ENCODE data around the gene EIF2S2. TPM values are rescaled to one million over a fixed set of nuclear protein-coding genes. Genes with fewer than 3 reads are reported as not detected.

EIF2S2 gene
- total RNA-seq, 1 experiment from 2014 or later = 124 TPM

- TF ChIP-seq HMGXB4 (CRISPR knock-in tag; IDR thresholded peaks at IDR 0.05) = no peak
- TF ChIP-seq ZNF671 (CRISPR knock-in tag; IDR thresholded peaks at IDR 0.05) = no peak
- TF ChIP-seq ZNF416 (CRISPR knock-in tag; IDR thresholded peaks at IDR 0.05) = no peak
- no peak for TF ChIP-seq USF2 (CRISPR knock-in tag; IDR thresholded peaks at IDR 0.05)
- no peak for TF ChIP-seq ATF6 (CRISPR knock-in tag; IDR thresholded peaks at IDR 0.05)
- TF ChIP-seq EMX1 (CRISPR knock-in tag; IDR thresholded peaks at IDR 0.05) = no peak
- TF ChIP-seq FOXK1 (CRISPR knock-in tag; IDR thresholded peaks at IDR 0.05) = no peak
These were observed 41.2 kb downstream of the EIF2S2 start (continued) for GRCh38 chr20:34070859-34071258.

- peaks cover 46% of the 10 kb centered on the region for H3K4me1 Mint-ChIP-seq
- no peak for DNase-seq (ENCODE audit: low spot score)
- no peak overlapping the region for H3K27ac Mint-ChIP-seq
- H3K4me3 Mint-ChIP-seq = no peak overlapping the region
- ChIA-PET POLR2A (no interaction called here), CTCF (interaction anchor here (0.5 to 4.6 kb wide), 24 partner anchors 12 to 626 kb away, joined by 3 to 70 read pairs (median 6); no protein-coding TSS in a partner anchor)
- 0 out of 2 replicates have a peak, but pooled peaks cover 7% of the 10 kb centered on the region for H3K36me3 Mint-ChIP-seq
- H3K9me3 Mint-ChIP-seq = no peaks in the 10 kb centered on the region
- H3K27me3 Mint-ChIP-seq (ENCODE audit: low read depth) = no peaks in the 10 kb centered on the region
- no peak for TF ChIP-seq GRHL2 (CRISPR knock-in tag; IDR thresholded peaks at IDR 0.05; ENCODE audit: insufficient replicate concordance, severe bottlenecking)
- no peak for ATAC-seq
These were observed 42.0 kb downstream of the EIF2S2 start for GRCh38 chr20:34070079-34070439.

- Mint-ChIP-seq H3K27ac (peak overlapping the region; percentile 27; the same call in 1 of the 2 replicates), H3K4me3 (no peak overlapping the region), H3K4me1 (peaks cover 46% of the 10 kb centered on the region), H3K9me3 (no peaks in the 10 kb centered on the region), H3K36me3 (0 out of 2 replicates have a peak, but pooled peaks cover 7% of the 10 kb centered on the region), H3K27me3 (ENCODE audit: low read depth) (no peaks in the 10 kb centered on the region)
- DNase-seq (ENCODE audit: low spot score) (peak; percentile 79), ATAC-seq (peak; percentile 76)
- ChIA-PET CTCF (interaction anchor here (0.5 to 4.6 kb wide), 38 partner anchors 8 to 625 kb away, joined by 3 to 70 read pairs (median 5); partner anchors contain the start of gene EIF2S2), POLR2A (interaction anchor here (0.5 to 1.1 kb wide), 5 partner anchors 32 to 295 kb away, joined by 3 to 5 read pairs (median 4); partner anchors contain the start of gene EIF2S2)
- no peak for TF ChIP-seq ATF3 (CRISPR knock-in tag; conservative IDR thresholded peaks at IDR 0.05)
- TF ChIP-seq AFF4 (CRISPR knock-in tag; IDR thresholded peaks at IDR 0.05; ENCODE audit: borderline replicate concordance) = no peak
- no peak for TF ChIP-seq OVOL2 (CRISPR knock-in tag; IDR thresholded peaks at IDR 0.05; ENCODE audit: borderline replicate concordance)
- TF ChIP-seq ZNF219 (CRISPR knock-in tag; IDR thresholded peaks at IDR 0.05; ENCODE audit: borderline replicate concordance) = no peak
- no peak for TF ChIP-seq STAT6 (CRISPR knock-in tag; conservative IDR thresholded peaks at IDR 0.05; ENCODE audit: low read depth)
- TF ChIP-seq NR2C2 (CRISPR knock-in tag; IDR thresholded peaks at IDR 0.05) = no peak
- peak; percentile 44; the same call in 1 of the 2 replicates for TF ChIP-seq CTCF (IDR thresholded peaks at IDR 0.05)
- 0 out of 2 replicates have a peak, but pooled peaks have one; percentile 15 for TF ChIP-seq GABPB1 (CRISPR knock-in tag; IDR thresholded peaks at IDR 0.05)
- no peak for TF ChIP-seq SMAD4 (CRISPR knock-in tag; IDR thresholded peaks at IDR 0.05)
These were observed 42.5 kb downstream of the EIF2S2 start for GRCh38 chr20:34069341-34070078.

Measured in WTC11 (cell line).